ENCODE data around the gene TOP2A.
A peak's percentile ranks its signal among the peaks of the same experiment; 100 is the strongest.

The TOP2A gene

DNA sequence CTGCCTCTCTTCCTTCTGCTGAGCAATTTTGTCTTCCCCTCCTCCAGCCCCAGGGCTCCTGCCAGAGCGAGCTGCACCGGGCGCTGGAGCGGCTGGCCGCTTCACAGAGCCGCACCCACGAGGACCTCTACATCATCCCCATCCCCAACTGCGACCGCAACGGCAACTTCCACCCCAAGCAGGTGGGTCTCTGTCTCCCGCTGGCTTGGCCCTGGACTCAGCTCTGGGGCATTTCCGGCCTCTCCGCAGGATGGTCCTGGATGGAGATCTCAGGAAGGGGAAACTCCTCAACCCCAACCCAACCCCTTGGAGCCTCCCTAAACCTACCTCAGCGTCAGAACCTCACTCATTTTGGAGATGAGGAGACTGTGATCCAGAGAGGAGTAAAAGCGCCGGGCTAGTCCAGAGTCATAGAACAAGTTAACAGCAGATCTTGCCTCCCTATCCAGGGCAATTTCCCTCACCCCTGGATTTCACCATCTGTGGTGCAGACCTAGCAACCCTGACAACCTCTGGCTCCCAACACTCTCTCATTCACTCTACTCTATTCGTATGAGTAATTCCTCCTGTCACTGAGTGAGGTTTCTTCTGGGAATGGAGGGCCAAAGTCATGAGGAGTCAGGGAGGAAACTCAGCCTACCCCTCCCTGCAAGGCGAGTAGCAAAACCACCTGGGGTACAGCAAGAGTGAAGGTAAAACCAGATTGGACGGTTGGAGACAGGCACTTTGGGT is 36.4 kb upstream of the TOP2A start:
- no peak for DNase-seq (ENCODE audit: low spot score)

- no peak for DNase-seq (ENCODE audit: low spot score)
Measured at GRCh38 chr17:40452921-40453378, 35.3 kb upstream of the TOP2A start.

- DNase-seq (ENCODE audit: low spot score) = no peak
Measured at GRCh38 chr17:40452216-40452787, 34.6 kb upstream of the TOP2A start.

DNA sequence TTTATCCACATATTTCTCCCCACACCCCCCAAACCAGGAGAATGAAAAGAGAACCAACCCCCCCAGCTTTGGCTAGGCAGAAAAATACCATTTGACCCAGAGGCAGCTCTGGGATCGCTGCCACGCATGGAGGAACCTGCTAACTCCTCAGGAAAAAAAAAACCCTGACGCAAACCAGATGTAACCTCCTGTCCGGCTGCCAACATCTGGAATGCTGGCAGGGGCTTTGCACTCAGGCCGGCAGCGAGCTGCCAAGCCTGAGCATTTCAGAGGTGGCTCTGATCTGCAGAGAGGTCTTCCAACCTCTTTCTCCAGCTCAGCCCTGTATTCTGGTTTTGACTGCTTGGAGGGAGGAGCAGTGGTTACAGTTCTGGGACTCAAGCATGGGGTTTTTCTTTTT is 33.7 kb upstream of the TOP2A start:
- DNase-seq (ENCODE audit: low spot score) = no peak

DNA sequence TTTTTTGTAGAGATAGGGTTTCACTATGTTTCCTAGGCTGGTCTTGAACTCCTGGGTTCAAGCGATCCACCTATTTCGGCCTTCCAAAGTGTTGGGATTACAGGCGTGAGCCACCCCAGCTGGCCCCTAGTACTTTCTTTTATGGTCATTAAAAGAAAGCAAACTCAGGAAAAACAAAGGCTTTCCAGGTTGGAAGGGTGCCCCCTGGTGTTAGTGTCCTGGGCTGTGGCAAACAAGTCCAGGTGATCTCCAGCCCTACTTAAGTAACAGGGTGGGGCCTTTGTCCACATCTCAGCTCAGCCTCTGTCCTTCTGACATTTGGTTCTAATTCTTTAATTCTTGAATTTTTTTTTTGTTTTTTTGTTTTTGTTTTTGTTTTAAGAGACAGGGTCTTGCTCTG is 32.5 kb upstream of the TOP2A start:
- DNase-seq (ENCODE audit: low spot score) = peak; percentile 51

GRCh38 chr17:40448639-40449261 is 31.1 kb upstream of the TOP2A start:
- peak; percentile 27 for DNase-seq (ENCODE audit: low spot score)

- peak; percentile 28 for DNase-seq (ENCODE audit: low spot score)
Measured at GRCh38 chr17:40448213-40448638, 30.5 kb upstream of the TOP2A start.

- DNase-seq (ENCODE audit: low spot score) = peak; percentile 59
Measured at GRCh38 chr17:40447806-40448205, 30.1 kb upstream of the TOP2A start.

GRCh38 chr17:40447148-40447644 is 29.5 kb upstream of the TOP2A start:
- no peak for DNase-seq (ENCODE audit: low spot score)

DNA sequence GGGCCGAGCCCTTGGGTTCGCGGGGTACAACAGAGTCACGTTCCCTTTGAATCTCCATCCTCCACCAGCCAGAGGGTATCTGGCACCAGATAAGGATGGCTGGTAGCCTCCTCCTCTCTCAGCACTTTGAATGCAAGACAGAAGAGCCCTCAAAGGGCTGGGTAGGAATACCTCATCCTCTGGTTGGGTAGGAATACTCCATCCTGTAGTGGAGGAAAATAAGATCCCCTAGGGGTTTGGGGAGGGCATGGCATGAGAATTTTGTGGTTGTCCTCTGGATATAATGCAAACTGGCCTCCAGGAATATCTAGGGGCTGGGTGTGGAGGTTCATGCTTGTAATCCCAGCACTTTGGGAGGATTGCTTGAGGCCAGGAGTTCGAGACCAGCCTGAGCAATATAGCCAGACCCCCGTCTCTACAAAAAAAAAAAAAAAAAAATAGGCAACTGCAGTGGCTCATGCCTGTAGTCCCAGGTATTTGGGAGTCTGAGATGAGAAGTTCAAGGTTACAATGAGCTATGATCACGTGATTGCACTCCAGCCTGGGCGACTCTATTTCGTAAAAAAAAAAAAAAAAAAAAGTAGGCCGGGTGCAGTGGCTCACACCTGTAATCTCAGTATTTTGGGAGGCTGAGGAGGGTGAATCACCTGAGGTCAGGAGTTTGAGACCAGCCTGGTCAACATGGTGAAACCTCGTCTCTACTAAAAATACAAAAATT is 28.2 kb upstream of the TOP2A start:
- DNase-seq (ENCODE audit: low spot score) = peak; percentile 30

DNA sequence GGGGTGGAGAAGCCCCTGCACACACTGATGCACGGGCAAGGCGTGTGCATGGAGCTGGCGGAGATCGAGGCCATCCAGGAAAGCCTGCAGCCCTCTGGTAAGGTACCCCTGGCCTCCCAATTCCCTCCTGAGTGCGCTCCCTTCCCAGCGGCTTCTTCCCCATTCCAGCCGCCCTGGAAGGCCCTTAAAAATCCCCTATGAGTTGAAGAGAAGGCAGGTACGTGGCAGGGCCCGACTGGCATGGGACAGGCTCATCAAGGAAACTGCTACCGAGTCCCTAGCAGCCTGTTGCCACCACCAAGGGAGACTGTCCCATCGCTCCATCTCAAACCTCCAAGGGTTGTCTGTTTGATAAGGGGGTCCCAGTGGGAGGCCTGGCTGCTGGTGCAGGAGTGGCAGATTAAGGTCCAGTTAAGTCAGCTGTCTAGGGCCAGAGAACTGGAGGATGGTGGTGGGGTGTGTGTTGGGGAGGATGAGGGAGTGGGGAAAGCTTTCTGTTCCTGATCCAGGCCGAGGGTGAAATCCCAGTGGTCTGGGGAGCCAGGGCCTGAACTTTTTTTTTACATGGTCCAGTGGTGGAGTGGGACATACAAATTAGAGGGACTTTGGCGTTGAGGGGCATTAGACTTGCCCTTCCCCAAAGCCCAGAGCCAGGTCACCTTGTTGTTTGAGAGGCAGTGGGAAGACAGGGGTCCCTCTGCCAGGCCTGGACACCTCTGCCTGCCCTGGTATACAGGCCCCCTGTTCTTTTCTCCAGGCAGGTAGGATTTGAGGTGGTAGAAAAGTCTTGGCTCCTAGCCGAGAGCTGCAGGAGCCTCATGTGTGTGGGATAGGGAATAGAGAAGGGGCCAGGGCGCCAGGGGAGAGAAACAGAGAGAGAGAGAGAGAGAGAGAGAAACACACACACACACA is 26.5 kb upstream of the TOP2A start:
- DNase-seq (ENCODE audit: low spot score) = no peak

- DNase-seq (ENCODE audit: low spot score) = peak; percentile 60
Measured at GRCh38 chr17:40443196-40443987, 25.7 kb upstream of the TOP2A start, which contains the start of gene IGFBP4. Gene IGFBP4 (plus strand): TSS chr17:40443450. CDS start chr17:40443736, 286 bp downstream.

DNA sequence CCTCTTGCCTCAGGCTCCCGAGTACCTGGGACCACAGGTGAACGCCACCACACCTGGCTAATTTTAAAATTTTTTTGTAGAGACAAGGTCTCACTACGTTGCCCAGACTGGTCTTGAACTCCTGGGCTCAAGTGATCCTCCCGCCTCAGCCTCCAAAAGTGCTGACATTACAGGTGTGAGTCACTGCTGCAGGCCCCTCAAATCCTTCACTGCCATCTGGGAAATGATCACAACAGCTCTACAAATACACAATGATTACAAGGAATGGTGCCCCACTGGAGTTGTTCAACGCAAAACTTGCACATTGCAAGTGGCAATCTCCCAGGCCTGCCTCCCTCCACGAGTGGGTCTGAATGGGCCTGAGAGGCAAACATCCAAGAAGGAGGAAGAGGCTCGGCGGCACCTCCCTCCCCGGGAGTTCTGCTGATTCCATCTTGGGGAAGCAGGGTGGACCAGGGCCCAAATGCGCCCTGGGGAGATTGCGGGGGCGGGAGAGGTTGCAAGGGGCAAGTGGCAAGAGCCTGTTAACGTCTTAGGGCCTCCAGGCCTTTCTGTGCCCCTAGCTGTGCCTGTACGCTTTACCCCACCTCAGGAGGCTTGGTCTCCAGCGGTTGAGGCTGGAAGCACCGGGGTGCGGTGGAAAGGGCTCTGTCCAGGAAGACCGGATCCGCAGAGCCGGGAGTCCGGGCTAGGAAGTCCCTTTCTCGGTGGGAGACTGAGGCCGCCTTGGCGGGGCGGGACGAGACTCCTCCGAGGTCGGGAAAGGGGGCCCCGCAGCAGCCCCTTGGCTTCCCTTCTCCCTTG is 24.9 kb upstream of the TOP2A start:
- DNase-seq (ENCODE audit: low spot score) = no peak

- DNase-seq (ENCODE audit: low spot score) = no peak
Measured at GRCh38 chr17:40440166-40440565, 22.5 kb upstream of the TOP2A start.

GRCh38 chr17:40437095-40437732 is 19.5 kb upstream of the TOP2A start:
- DNase-seq (ENCODE audit: low spot score) = no peak

GRCh38 chr17:40436636-40437035 is 18.9 kb upstream of the TOP2A start:
- no peak for DNase-seq (ENCODE audit: low spot score)

DNA sequence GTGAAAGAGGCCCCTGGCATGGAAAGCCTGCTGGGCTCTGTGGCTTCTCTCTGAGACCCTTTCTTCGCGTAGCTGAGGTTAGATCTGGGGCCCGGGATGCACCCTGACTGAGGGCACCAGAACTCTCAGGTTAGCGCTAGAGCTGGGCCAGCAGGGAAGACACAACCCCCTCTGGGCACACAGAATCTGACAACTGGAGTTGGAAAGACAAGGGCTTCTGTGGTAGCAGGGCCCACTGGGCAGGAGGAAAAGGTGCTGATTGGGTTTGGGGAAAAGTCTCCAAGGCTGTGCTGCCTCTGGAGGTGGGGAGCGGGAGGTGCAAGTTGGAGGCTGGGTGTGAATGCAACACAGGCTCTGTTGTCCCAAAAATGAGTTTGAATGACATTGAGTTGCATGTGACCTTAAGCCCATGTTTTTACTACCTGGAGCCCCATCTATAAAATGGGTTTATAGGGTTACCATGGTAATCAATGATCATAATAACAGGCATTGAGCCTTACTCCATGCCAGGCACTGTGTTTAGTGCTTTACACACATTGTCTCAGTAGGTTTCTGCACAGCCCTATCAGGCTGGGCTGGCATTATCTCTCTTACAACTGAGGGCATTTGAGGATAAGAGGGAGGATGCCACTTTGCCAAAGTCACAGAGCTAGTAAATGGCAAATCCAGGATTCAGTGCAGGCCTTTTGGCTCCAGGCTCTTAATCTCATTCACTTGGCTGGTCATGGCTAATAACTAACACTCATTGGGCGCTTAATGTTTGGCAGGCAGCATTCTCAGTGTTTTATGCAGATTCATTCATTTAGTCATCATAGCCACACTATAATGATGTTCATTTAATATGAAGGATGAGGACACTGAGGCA is 16.1 kb upstream of the TOP2A start:
- peak; percentile 40 for DNase-seq (ENCODE audit: low spot score)

- no peak for DNase-seq (ENCODE audit: low spot score)
Measured at GRCh38 chr17:40432864-40433528, 15.3 kb upstream of the TOP2A start.
